ENCODE data around the gene STAT4.

Gene STAT4

GRCh38 chr2:191039616-191040015 is 111.2 kb downstream of the STAT4 start:
- no peak for DNase-seq

- DNase-seq = no peak
Measured at GRCh38 chr2:191038741-191039140, 112.1 kb downstream of the STAT4 start.

- DNase-seq = peak; percentile 8
Measured at GRCh38 chr2:191038241-191038725, 112.5 kb downstream of the STAT4 start.

- DNase-seq = no peak
Measured at GRCh38 chr2:191037351-191037750, 113.4 kb downstream of the STAT4 start.

- DNase-seq = no peak
Measured at GRCh38 chr2:191036363-191036762, 114.4 kb downstream of the STAT4 start.

- DNase-seq = no peak
Measured at GRCh38 chr2:191032588-191033429, 118.0 kb downstream of the STAT4 start.

- no peak for DNase-seq
Measured at GRCh38 chr2:191031256-191031655, 119.5 kb downstream of the STAT4 start.

GRCh38 chr2:191030521-191031154 is 120.2 kb downstream of the STAT4 start:
- peak; percentile 71 for DNase-seq

GRCh38 chr2:191029280-191029950 is 121.4 kb downstream of the STAT4 start:
- no peak for DNase-seq

- no peak for DNase-seq
Measured at GRCh38 chr2:191026377-191026776, 124.4 kb downstream of the STAT4 start.

- no peak for DNase-seq
Measured at GRCh38 chr2:191025135-191025534, 125.7 kb downstream of the STAT4 start.

- peak; percentile 84 for DNase-seq
Measured at GRCh38 chr2:191023235-191023679, 127.5 kb downstream of the STAT4 start.

GRCh38 chr2:191020742-191021381 is 129.9 kb downstream of the STAT4 start:
- peak; percentile 67 for DNase-seq

GRCh38 chr2:191020221-191020741 is 130.5 kb downstream of the STAT4 start:
- DNase-seq = peak; percentile 95

- no peak for DNase-seq
Measured at GRCh38 chr2:191019376-191019775, 131.4 kb downstream of the STAT4 start.

GRCh38 chr2:191018643-191019119 is 132.1 kb downstream of the STAT4 start:
- no peak for DNase-seq

- DNase-seq = no peak
Measured at GRCh38 chr2:191018048-191018447, 132.7 kb downstream of the STAT4 start.

- no peak for DNase-seq
Measured at GRCh38 chr2:191015831-191016230, 135.0 kb downstream of the STAT4 start.

- no peak for DNase-seq
Measured at GRCh38 chr2:191015239-191015638, 135.6 kb downstream of the STAT4 start.

- no peak for DNase-seq
Measured at GRCh38 chr2:191014653-191015020, 136.2 kb downstream of the STAT4 start.

- DNase-seq = peak; percentile 90
Measured at GRCh38 chr2:191013932-191014652, 136.7 kb downstream of the STAT4 start, which contains the start of gene STAT1. TSS of gene STAT1 (minus strand) at chr2:191014171. CDS start at chr2:191010003, 4,168 bp downstream.

- DNase-seq = peak; percentile 38
Measured at GRCh38 chr2:191013682-191013931, 137.2 kb downstream of the STAT4 start.
